Cardiac fibroblast (primary cell): ENCODE results near the gene FRMD1.

Experiments
- DNase-seq, 2 donors: peaks; one replicate each; pipeline versions ENCODE4 v3.0.0 to v3.0.0-alpha.2; 2010; ENCODE audit warnings: low read depth in 2 of 2
- H3K4me3 ChIP-seq, 2 donors: replicated peaks in 1 of 2; 1 replicate in 1 of 2; 2 replicates in 1 of 2; pipeline ENCODE4 v1.5.1; 2011; ENCODE audit warnings: low read depth in 2 of 2, low read length in 2 of 2, mild to moderate bottlenecking in 2 of 2, moderate library complexity in 1 of 2
- TF ChIP-seq, protein P1 (sequence below): IDR thresholded peaks from one replicate; pipeline ENCODE4 v1.5.1; 2011; ENCODE audit warnings: low read depth, mild to moderate bottlenecking, low read length, inconsistent platforms

Gene FRMD1

DNA sequence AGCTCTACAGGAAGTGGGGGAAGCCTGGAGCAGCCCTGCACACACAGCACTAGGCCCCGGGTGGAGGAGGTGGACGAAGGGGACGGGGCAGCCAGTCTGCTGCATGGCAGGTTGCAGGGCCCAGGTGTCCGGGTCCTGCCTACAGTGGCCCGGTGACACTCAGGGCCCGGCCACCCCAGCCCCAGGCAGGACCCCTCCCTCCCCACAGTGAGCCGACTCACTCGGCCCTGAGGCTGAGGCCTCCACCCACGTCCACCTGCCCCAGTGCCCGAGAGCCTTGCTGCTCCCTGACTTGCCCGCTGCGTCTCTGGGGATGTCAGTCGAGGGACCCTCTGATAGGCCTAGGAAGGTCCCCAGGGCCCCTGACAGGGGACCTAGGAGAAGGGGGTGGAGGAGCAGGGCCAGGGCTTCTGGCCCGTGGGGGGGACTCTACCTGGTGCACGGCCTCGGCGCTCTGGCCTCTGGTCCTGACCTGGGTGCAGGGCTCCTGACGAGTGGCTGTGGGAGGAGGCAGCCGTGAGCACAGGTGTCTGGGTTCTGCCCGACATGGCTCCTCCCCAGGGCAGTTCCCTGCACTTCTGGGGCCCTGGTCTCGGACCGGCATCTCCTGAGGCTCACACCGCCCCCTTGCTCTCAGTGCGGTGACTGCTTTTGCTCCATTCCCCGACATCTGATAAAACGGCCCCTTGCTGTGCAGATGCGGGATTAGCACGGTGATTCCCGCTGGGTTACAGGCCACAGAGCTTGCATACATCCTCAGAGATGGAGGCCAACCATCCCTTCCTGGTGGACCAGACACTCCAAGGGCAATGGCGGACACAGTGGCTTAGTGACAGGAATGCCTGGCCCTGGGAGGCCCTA, 20.1 kb downstream of the FRMD1 start:
- no peak for DNase-seq
- TF ChIP-seq, protein P1, sequence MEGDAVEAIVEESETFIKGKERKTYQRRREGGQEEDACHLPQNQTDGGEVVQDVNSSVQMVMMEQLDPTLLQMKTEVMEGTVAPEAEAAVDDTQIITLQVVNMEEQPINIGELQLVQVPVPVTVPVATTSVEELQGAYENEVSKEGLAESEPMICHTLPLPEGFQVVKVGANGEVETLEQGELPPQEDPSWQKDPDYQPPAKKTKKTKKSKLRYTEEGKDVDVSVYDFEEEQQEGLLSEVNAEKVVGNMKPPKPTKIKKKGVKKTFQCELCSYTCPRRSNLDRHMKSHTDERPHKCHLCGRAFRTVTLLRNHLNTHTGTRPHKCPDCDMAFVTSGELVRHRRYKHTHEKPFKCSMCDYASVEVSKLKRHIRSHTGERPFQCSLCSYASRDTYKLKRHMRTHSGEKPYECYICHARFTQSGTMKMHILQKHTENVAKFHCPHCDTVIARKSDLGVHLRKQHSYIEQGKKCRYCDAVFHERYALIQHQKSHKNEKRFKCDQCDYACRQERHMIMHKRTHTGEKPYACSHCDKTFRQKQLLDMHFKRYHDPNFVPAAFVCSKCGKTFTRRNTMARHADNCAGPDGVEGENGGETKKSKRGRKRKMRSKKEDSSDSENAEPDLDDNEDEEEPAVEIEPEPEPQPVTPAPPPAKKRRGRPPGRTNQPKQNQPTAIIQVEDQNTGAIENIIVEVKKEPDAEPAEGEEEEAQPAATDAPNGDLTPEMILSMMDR = no peak
- no peak overlapping the region for H3K4me3 ChIP-seq

DNA sequence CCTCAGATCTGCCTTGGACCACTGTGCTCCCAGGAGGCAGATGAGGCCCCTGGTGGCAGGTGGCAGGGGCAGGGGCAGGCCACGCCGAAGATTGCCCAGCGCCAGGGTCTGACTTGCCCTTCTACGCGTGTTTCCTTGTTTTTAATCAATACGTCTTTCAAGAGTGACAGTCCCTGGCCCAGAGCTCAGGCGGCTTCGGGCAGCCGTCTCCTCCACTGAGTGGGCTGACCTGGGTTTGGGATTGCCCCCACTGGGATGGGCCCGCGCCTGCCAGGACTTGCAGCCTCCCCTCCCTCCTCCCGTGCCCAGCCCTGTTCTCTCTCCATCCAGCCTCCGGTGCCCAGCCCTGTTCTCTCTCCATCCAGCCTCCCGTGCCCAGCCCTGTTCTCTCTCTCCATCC, 21.2 kb downstream of the FRMD1 start:
- DNase-seq = no peak
- TF ChIP-seq, protein P1 = no peak
- no peak overlapping the region for H3K4me3 ChIP-seq

DNA sequence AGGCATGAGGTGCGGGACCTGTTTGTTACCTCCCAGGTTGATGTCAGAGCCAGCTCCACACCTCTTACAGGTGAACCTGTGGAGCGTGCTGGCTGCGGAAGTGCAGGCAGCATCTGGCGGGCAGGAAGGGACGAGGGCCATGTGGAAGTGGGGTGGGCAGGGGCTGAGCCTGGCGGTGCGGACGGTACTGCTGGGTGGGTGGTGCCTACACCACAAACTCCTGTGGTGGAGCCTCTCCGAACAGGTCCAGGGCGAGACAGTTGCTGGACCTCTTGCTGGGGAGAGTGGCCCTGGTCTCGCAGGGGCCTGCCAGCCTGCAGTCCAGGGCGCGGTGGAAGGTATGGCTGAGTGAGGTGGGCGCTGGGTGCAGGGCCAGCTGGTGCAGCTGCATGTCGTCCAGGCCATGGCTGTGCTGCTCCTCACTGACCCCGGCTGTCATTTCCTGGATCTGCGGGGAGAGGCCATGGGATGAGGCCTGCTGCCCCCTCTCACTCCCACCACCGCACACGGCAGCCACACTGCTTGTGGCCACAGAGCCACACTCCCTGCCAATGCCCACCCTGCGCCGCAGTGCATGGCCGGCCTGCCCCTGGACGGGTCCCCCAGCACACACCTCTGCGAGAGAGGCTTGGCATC, 22.0 kb downstream of the FRMD1 start:
- no peak for DNase-seq
- TF ChIP-seq, protein P1 = no peak
- H3K4me3 ChIP-seq = no peak overlapping the region

DNA sequence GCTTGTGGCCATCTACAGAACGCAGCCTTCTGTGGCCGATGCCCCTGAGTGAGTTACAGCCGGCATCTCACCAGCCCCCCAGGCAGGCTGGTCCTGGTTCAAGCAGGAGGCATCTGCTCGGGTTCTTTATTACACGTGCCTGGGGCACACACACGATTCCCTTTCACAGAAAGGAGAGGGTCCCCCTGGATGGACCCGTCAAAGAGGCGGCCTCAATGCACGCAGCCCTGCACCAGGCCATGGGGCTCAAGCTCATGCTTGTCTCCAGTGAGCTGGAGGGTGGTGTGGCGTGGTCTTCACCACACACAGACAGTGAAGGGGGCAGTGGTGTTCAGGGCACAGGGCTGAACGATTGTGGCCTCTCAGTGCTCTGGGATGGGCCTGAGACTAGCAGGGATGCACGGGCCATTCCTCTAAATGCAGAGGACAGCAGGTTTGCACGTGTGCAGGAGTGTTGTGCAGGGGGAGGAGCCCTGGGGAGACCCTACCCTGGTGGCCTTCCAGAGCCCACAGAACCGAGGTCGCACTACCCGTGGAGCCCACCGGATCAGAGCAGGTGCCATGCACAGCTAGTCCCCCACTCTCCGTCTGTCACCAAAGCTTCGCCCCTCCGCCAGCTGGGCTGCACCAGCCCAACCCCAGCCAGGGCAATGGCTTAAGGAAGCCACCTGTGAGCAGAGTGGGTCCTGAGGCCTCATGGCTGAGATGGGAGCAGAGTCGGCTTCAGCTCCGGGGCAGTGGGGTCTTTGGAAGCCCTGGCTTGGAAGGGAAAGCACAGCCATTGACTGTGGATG, 23.1 kb downstream of the FRMD1 start:
- TF ChIP-seq, protein P1 = no peak
- H3K4me3 ChIP-seq = no peak overlapping the region
- DNase-seq = no peak

DNA sequence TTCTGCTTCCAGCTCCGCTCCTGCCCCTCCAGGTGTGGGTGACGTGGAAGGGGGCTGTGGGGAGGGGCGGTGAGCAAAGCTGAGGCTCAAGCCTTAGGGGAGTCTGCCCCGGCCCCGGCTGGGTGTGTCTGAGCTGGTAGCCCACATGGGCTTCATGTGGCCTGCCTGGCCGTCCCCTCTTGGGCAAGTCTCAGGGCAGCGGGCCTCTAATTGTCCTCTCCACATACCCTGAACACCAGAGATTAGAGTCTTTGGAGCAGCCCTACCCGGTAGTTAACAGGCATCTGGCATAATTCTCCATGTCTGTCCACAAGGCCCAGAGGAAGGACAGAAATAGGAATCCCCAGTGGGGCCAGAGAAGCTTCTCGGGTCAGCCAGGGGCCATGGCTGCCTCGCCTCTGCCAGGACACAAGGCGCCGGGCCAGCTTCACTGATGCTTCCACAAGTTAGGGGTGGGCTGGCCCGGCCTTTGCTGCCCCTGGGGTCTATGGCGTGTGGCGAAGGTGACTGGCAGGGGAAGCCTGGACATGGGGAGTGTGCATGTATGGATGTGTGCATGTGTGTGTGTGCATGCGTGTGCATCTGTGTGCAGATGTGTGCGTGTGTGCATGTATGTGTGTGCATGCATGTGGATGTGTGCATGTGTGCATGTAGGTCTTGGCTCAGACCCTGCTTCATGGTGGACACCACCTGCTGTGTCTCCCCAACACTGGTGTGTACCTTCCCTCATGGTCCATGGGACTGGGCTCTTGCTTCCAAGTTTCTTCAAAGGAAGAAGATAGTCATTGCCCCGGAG, 24.0 kb downstream of the FRMD1 start:
- DNase-seq = peak in 1 of 2 donors; percentile 47
- TF ChIP-seq, protein P1 = no peak
- no peak overlapping the region for H3K4me3 ChIP-seq

DNA sequence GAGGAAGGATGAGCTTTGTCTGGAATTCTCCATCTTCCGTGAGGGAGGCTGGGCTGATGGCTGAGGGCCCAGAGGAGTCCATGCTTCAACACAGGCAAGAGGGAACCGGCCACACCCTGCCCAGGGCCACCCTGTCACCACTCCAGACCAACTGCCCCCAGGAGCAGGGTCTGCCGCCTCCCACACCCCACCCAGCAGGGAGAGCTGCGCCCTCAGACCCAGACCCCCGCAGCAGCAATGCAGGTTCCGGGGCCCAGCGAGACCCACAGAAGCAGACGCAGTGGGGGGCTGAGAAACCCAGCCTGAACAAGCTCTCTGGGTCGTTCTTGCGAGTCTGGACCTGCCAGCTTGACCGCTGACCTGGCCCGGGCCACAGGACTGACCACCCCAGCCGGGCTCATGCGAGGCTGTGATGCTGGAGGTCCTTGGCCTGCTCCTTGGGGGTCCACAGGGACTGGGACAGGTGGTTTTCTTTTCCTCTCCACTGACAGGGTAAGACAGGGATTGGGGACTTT, 25.0 kb downstream of the FRMD1 start:
- no peak overlapping the region for H3K4me3 ChIP-seq
- no peak for DNase-seq

More for the DNA sequence above, 25.0 kb downstream of the FRMD1 start:
- TF ChIP-seq, protein P1 = no peak
